Gastrocnemius medialis (tissue), 4 donors: Measurements from ENCODE around the gene BEAN1.

Experiments
- CTCF ChIP-seq, 5 experiments: fragments of 450-650 bp in 3 of 5; fragments of 200-600 bp in 2 of 5; sonication (generic) in 2 of 5; IDR thresholded peaks in 4 of 5; conservative IDR thresholded peaks in 1 of 5; 1 replicate in 4 of 5; 2 replicates in 1 of 5; pipeline ENCODE4 v1.5.1; 2016 to 2019; ENCODE audit warnings: antibody characterized with exemption in 5 of 5, mild to moderate bottlenecking in 3 of 5, moderate library complexity in 3 of 5
- POLR2A ChIP-seq, 2 donors: fragments of 450-650 bp; IDR thresholded peaks; one replicate each; pipeline ENCODE4 v1.6.1; 2017; ENCODE audit warnings: antibody characterized with exemption in 2 of 2, mild to moderate bottlenecking in 2 of 2, moderate library complexity in 2 of 2

GRCh38 chr16:66416136-66416535 is 11.0 kb upstream of the BEAN1 start:
- TF ChIP-seq POLR2A (IDR thresholded peaks at IDR 0.05) (no peak), CTCF (IDR thresholded peaks at IDR 0.05 in 4 of 5, conservative IDR thresholded peaks at IDR 0.05 in 1 of 5) (no peak)
